ENCODE results near the gene BRMS1.

The BRMS1 gene

GRCh38 chr11:66337103-66337899 lies 7.6 kb downstream of the BRMS1 start:
- DNase-seq (ENCODE audit: low read depth in 2 of 2) = no peak

DNA sequence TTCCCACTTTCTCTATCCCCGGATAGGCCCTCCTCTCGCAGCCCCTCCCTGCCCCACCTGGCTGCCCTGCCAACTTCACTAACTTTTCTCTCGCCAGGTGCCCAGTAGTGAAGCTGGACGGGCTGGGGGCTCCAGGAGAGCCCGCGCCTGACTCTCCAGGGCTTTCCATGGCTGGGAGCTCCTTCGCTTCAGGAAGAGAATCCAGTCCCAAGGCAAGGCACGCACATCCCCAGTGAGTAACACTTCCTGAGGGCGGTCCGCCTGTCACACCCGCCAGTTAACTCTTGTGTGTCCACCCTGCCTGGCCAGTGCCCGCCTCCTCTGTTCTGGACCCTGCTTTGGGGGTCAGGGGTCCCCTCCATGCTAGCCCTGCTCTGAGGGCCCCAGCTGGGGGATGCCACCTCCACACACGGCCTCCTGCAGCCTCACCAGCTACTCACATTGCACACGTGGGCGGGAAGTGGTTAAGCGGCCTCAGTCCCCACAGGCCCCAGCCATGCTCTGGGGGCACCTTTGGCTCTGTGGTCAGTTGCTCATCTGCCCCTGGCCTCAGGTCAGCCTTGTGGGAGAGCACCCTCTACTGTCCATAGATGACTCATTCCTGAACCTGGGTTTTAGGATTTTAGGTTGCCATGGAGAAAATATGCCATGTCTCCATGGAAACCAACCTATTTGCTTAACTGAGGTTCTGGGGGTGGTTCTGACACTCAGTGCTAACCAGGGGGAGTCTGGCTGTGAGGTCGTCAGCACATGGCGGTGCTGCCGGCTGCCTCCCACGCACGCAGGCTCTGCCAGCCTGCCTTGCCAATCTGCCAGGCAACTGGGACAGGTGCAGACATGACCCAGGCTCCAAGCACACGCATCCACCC lies 8.4 kb downstream of the BRMS1 start, which contains the start of gene RIN1:
Gene RIN1, minus strand, starts transcription at position 201 of the 869 bp plus-strand sequence. Its CDS starts 32 bp downstream, at position 169.
- no peak for DNase-seq (ENCODE audit: low read depth in 2 of 2)

DNA sequence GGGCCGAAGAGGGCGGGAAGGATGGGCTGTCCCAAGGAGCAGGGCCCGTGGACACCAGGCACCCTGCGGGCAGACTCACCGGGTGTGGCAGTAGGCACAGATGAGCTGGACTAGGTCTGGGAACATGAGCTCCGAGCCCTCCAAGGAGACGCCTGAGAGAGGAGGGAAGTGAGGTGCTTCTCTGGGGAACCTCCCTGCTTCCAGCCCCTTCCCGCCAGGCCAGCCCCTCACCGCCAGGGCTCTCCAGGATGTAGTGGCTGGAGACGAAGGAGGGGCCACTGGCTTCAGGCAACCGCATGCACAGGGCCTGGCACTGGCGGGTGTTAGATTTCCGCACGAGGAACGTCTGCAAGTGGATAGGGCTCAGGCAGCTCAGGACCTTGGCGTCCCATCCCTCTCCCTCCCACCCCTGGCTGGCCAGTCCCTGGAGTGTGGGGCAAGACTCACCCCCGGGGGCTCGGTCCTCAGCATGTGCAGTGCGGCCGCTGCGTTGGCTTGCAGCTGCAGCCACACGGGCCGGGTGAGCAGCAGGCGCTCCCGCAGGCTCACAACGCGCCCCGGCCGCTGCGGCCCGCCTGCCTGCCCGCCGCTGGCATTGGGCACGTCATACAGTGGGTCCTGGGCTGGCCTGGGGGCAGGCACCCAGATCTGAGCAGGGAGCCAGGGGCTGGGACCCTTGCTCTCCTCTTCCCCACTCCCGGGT lies 9.2 kb downstream of the BRMS1 start:
- DNase-seq (ENCODE audit: low read depth in 2 of 2) = no peak

- no peak for DNase-seq (ENCODE audit: low read depth in 2 of 2)
Measured at GRCh38 chr11:66334605-66335442, 10.1 kb downstream of the BRMS1 start.

GRCh38 chr11:66333896-66334604 lies 10.9 kb downstream of the BRMS1 start:
- no peak for DNase-seq (ENCODE audit: low read depth in 2 of 2)

DNA sequence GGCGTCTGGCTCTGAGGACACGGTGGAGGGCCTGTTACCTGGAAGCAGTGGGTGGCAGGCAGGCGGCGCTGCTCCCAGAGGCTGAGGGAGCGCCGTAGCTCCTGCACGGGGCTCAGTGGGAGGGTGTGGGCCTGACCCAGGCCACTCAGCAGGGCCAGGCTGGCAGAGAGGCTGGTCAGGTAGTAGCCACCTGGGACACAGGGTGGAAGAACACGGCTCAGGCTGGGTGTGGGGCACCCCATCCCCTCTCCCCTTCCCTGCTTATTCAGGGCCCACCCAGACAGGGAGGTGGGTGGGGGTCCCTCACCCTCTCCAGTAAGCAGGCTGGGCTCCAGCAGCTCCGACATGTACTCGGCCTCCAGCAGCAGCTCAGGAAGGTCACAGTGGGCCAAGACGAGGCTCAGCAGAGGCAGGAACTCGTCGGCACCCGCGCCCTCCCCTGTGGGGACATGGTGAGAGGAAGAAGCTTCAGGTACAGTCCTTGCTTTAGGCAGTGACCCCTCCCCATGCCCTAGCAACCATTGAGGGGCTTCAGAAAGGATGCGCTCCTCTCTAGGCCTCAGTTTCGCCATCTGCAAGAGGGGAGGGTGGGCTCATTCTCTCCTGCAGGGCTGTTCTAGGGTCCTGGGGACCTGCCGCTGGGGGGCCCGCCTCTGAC lies 11.6 kb downstream of the BRMS1 start:
- no peak for DNase-seq (ENCODE audit: low read depth in 2 of 2)

- DNase-seq (ENCODE audit: low read depth in 2 of 2) = no peak
Measured at GRCh38 chr11:66332371-66333219, 12.3 kb downstream of the BRMS1 start.

DNA sequence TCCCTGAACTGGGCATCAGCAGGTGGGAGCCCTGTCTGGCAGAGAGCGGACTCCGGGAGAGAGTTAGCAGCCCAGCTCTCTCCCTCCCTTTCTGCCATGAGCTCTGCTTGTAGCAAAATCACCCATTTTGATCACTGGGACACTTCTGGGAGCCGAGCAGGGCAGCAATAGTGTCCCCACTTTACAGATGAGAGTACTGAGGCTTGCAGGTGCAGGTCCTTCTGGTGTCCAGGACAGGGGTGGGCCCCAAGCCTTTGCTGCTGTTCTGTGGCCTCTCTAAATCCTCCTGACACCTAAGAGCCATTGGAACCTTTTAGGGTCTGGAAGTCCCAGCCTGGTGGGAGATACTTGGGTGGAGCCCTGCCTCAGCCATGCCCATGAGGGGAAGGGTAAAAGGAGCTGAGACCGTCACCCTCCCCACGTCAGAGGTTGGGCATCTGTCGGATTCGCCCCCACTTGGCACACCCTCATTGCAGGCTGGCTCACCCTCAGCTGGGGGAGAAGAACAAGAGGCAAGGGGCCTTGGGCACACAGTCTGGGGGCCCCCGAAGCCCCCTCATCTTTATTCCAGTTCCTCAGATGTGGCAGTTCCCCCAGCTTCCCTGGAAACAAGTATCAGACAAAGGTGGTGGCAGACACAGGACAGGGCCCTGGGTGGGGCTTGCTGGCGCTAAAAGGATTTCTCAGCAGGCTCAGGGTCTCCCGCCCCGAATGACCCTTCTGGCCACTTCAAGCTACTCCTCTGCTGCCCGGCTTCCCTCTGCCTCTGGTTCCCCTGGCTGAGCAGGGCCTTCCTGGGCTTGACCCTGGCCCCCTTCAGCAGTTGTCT lies 13.1 kb downstream of the BRMS1 start:
- DNase-seq (ENCODE audit: low read depth in 2 of 2) = no peak

DNA sequence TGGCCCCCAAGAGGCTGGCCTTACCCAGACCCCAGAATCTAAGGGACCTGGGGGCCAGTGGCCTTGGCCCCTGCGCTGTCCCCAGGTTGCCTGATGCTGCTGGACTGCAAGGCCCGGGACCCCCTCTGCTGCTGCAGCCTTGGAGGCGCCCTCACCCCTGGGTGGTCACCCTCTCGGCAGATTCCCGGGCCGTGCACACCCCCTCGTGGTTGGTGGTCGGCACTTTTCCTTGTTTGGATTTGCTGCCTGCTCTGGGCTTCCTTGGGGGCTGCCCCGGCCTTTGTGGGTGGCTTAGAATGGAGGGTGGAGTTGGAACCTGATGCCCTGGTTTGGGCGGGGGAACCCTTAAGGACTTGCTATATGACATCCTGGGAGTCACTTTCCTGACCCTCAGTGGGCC lies 14.0 kb downstream of the BRMS1 start:
- DNase-seq (ENCODE audit: low read depth in 2 of 2) = no peak

DNA sequence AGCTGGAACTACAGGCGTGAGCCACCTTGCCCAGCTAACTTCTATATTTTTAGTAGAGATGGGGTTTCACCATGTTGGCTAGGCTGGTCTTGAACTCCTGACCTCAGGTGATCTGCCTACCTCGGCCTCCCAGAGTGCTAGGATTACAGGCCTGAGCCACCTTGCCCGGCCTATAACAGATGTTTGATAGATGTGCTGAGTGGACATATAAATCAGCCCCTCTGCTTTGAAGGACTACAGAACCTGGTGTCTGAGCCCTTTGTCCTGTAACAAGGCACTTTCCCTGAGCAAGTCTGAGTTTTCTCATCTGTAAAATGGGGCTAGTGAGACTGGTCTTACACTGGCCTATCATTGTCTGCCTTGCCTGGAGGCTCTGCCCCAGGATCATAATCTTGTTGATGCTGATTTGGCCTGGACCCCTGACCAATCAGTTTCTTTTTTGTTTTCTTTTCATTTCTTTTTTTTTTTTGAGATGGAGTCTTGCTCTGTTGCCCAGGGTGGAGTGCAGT lies 15.7 kb downstream of the BRMS1 start:
- no peak for DNase-seq (ENCODE audit: low read depth in 2 of 2)

DNA sequence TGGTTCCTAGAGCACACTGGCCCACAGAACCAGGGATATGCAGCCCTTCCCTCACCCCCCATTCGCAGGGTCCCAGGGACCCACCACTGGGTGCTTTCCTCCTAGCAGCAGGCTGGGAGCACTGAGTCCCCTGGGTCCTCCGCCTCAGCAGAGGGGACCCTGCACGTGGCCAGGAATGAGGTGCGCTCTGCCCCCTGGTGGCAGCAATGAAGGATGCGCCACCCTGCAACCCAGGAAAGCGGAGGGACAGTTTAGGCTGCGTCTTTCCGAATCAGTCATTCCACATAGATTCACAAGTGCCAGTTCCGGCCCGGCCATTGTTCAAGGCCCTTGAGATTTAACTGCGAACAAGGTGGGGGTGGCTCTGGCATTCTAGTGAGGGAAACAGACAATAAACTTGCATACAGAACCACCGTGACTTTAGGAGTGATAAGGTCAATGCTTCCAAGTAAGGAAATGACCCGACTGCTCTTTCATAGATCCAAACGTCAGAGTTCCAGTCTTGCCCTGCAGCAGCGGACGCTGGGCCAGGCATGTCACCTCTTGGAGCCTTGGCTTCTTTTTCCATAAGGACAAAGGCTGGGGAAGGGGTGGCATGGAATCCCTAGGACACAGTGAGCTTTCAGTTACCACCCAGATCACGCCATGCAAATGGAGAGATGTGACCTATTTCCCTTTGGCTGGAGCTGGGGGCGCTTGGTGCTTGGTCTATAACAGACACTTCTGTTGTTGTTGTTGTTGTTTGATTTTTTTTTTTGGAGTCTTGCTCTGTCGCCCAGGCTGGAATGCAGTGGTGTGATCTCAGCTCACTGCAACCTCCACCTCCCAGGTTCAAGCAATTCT lies 16.4 kb downstream of the BRMS1 start:
- peak in 1 of 2 donors; percentile 72 for DNase-seq (ENCODE audit: low read depth in 2 of 2)

DNA sequence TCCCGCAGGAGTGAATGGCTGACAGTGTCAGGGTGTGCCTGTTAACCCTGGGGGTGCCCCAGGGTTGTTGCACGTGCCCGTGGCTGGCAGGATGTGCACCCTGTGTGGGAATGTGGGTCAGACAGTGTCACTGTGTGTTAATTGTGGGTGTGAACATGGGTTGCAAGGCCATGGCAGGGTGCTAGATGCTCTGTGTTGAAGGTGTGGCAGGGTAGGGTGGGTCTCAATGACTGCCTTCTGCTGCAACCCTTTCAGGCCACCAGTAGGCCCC lies 16.9 kb downstream of the BRMS1 start:
- no peak for DNase-seq (ENCODE audit: low read depth in 2 of 2)

DNA sequence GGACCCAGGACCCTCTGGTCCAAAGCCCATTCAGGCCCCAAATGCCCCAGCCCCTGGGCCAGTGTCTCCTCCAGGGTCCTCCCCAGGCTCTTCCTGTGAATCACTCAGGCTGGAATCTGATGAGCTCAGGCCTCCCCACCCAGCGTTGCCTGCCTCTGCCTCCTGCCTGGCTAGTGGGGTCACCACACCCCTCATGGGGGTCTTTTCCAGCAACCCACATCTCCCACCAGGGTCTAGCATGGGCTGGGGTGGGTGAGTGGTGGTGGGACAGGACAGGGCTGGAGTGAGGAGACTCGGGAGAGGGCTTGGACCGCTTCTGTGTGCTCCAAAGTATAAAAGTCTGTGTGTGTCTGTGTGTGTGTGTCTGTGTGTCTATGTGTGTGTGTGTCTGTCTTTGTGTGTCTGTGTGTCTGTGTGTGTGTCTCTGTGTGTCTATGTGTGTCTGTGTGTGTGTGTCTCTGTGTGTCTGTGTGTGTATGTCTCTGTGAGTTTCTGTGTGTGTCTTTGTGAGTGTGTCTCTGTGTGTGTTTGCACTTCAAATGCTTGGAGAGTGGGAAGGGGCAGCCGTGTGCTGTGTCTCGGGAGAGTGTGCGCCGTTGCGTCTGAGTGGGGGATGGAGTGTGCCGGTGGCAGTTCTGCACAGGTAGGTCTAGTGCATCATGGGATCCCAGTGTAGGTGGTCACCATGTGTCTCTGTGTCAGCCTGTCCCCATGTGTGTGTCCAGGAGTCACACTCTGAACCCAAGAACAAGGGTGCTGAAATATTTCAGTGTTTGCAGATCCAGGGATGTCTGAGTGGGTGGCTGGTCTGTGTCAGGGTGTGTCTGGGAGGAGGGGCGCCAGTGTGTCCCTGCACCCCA lies 17.5 kb downstream of the BRMS1 start:
- DNase-seq (ENCODE audit: low read depth in 2 of 2) = no peak

DNA sequence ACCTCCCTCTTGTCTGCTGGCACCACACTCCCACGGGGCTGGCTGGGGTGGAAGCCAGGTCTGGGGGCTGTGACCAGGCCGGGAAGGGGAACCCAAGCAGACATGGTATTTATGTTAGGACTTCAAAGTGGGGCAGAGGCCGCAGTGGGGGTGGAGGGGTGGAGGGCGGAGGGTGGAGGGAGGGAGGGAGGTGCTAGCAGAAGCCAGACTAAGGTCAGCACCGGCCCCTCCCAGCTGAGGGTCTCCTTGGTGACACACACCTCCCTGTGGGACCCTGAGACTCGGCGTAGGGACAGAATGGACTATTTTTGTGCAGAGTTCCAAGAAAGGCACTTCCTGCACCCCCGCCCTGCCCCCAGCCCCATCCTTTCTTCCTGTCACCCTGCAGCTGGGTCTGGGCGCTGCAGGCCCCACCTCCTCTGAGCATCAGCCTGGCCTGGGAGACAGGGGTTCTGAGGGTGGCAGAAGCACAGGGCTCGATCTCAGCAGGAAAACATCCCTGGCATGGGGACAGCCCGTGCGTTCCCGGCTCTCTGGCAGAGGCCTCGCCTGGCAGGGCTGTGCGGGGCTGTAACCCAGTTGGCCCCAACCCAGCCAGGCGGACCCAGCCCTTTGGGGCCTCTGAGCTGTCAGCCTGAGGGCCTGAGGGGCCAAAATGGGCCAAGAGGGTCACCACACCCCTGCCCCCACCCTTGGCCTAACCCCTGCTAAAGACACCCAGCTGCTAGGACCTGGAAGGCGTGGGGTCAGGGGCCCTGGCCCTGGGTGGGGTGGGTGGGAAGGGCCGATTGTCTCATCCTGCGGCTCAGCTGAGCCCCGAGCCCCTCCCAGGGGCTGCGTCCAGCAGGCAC lies 18.4 kb downstream of the BRMS1 start:
- no peak for DNase-seq (ENCODE audit: low read depth in 2 of 2)

DNA sequence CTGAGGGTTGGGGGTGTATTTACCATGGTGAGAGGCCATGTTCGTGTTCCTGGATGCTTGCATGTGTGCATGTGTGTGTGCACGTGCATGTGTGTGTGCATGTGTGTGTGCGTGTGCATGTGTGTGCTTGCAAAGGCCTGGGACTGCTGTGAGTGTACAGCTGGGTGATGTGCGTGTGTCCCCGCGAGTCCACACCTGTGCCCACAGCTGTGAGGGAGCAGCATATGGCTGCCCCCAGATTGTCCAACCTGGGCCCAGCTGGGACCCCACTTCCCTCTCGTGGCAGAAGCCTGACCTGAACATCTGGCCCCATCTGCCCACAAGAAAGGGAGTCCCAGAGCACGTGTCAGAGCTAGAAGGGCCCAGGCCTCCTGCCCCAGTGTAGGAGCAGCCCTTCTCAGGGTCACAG lies 19.6 kb downstream of the BRMS1 start:
- no peak for DNase-seq (ENCODE audit: low read depth in 2 of 2)
